Hippocampal formation (tissue), 2 donors: ENCODE data around the gene CHPF2.
A peak's percentile ranks its signal among the peaks of the same experiment; 100 is the strongest.

Source experiments
- DNase-seq, 2 donors: peaks; one replicate each; lab custom pipeline; 2025; lab: John Stamatoyannopoulos, UW

The CHPF2 gene

DNA sequence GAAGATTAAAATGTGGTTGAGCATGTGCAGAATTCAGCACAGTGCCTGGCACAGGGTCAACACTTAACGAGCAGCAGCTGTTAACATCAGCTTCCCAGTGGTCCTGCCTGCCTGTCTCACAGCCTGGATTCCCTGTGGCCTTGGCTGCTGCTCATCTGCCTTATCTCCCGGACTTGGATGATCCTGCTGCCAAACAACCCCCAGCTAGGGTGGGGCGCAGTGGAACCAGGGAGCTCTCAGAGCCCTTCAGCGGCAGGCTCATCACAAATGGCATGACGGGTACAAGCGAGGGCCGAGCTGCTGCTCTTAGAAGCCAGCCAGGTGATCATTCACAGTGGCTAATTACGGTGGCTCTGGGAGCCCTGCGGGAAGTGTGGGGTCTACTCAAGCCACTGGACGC lies 29.2 kb downstream of the CHPF2 start:
- no peak for DNase-seq

DNA sequence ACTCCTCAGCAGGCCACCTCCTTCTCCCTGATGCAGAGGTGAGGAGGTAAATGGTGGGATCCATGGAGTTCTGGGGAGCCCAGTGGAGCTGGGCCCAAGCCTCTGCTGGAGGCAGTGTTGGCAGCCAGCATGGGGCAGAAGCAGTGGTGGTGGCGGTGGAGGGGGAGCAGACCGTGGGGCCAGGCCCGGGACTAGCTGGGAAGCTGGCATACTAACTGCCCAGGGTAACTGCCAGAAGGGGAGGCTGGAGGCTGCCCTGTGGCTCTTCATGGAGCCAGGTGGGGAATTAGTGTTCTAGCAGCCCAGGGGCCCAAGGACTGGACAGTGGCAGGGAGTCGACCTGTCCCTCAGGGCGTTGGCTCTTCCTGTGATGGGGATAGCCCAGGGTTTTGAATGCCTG lies 32.3 kb downstream of the CHPF2 start:
- no peak for DNase-seq

DNA sequence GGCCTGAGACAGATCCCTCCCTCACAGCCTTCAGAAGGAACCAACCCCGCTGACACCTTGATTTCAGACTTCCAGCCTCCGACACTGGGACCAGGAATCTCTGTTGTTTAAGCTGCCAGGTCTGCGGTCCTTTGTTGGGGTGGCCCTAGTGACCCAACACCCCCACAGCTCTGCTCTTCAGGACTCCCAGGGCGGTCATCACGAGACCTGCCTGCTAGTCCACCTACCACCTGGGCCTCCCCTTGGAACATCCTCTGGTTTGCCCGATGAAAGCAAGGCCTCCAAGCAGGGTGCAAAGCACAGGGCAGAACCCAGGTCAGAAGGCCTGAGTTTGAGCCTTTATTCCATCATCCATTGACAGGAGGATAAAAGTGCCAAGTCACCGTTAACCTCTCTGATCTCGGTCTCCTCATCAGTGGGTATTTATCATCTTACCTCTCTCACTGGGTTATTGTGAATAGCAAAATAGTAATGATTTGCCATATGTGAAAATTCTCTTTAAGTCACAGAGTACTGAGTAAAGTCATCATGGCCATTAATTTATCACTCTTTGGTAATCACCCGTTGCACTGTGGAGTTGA lies 33.2 kb downstream of the CHPF2 start:
- DNase-seq, result no peak

DNA sequence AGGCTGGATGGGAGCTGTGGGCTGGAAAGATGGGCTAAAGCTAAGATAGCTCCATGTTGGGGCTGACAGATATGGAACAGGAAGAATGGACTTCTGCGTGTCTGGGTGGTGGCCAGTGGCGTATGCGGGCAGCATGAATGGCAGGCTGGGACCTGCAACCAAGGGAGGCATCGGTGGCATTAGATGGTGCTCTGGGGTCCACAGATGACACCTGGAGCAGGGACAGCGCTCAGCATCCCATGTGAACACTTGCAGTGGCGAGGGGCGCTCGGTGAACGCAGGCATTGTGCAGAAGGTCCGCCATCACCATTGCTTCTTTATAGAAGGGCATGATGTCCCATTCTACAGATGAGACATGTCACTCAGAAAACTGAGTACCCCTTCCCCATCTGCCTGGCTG lies 37.2 kb downstream of the CHPF2 start:
- no peak for DNase-seq

DNA sequence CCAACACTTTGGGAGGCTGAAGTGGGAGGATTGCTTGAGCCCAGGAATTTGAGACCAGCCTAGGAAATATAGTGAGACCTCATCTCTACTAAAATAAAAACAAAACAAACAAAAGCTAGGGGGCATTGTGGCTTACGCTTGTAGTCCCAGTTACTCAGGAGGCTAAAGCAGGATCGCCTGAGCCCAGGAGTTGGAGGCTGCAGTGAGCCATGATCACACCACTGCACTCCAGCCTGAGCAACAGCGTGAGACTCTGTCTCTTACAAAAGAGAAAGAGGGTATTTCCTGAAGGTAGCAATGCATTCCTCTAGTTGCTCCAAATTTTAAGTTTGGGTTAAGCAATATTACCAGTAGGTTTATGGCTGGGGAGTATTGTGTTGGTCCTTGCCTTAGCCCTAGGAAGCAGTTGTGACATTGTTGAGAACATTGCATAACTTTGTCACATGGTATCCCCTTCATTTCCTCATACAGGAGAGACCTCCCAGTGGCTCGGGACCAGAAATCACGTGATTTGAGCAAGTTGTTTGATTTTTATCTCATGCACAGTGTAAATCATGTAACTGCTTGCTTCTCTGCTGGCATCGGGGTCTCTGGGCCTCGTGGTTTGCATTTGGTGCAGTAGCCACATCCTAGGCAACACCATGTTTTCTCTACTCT lies 39.5 kb downstream of the CHPF2 start:
- DNase-seq, result no peak

DNA sequence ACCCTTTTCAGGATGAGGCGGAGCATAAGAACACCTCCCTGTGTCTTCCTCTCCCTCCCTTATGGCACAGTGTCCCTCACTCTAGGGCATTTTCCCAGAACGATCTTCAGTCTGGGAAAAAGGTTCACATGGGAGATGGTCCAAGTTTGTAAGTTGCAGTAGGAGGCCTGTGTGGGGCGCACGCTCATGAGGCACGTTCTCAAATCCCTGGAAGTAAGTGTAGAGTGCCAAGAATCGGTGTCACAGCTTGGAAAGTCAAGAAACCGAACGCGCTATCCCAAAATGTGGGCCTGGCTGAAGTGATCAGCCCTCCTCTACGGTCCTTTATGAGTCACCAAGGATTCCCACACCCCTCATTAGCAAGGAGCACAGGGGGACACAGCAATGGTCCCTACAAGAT lies 40.1 kb downstream of the CHPF2 start:
- DNase-seq, result no peak

DNA sequence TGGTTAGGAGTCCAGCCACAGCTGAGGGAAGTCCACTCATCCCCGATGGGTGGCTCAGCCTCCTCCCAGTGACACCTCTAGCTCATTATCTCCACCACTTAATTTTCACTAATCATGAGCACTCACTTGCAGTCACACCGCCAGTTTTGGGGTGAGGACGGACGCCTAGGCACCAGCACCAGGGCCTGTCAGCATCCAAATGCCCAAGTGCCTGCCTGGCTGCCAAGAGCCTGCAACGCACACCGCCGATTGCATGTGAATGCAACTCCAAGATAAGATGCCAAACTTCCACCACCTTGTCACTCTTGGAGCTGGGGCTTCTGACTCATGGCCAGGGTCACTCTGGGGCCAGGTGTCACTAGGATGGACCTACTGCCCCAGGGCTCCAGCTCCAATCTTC lies 40.6 kb downstream of the CHPF2 start:
- DNase-seq, result no peak

DNA sequence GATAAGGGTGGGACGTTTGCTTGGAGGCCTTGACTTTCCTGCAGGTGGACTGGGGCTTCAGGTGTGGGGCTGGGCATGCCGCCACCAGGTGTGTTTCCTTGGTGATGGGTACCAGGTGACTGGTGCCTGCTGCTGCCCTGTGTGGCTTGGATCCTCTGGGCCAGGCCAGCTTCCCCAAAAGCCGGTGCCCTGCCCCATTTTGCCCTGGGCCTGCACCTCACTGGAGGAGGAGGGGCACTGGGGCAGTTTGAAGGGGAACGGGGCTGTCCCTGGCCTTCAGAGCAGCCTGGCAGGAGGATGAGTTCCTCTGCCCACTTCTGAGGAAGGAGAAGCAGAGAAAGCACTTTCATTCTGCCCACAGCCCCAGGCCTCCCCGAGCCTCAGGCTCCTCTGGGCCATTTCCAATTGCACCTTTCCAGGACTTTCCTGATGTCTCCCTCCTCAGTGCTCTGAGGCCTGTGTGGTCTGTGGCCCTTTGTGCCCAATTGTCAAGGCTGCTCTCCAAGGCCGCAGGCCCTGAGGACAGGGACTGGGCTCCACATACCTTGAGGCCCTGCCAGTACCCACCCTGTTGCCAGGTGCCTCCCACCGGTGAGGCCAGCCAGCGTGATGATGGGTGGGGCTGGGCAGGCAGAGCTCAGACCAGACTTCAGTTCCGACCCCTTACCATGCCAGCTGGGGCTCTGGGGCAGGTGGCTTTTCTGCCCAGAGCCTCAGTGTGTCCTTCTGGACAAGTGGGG lies 41.5 kb downstream of the CHPF2 start:
- DNase-seq, result no peak

DNA sequence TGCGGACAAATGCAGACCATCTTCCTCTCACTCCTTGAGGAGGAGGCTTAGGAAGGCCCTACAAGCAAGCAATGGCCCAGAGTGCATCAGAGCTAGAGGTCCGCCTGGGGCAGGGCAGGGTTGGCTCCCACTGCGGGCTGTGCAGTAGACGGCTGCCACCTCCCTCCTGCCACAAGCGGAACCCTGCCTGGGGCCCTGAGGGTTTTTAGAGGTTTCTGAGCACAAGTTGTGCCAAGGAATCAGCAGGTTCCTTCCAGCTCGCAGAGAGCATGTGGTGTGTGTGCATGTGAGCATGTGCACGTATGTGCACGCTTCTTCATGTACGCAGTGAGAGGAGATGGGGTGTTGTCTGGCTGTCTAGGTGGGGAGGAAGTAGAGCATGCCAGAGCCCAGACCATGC lies 42.1 kb downstream of the CHPF2 start:
- DNase-seq, result no peak

DNA sequence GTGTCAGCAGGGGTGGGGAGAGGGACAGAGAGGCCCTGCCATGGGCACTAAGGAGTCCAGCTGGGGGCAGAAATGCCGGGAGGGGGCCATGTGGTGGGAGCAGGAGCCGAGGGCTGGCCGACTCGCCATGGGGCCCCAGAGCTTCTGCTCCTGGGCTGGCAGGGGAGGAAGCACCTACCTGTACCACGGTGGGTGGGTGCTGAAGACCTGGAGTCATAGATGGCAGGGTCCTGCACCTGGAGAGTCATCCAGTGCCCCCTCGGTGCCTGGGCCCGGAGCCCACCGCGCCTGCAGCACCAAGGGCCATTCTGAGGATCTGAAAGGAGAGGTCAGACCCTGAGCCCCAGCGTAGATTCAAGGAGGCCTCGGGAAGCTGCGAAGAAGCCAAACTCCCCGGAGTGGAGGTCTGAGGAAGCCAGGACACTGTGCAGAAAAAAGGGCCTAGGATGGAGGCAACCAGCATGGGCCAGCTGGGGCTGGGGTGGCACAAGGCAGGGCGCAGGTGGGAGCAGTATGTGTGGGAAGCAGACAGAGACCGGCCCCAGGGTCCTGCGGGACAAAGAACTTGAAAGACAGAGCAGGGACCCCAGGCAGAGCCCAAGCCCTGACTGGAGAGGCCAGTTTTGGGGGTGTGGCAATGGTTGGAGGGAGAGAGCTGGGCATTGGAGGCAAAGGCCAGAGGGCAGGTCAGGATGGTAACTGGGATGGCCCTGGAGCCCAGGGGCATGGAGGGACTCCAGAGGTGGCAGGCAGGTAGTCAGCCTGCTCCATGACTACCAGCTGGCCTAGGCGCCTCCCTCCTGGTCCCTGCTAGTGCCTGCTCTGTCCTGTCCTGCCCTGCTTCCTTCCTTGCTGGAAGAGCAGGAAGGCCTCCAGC lies 42.9 kb downstream of the CHPF2 start:
- DNase-seq, result no peak

DNA sequence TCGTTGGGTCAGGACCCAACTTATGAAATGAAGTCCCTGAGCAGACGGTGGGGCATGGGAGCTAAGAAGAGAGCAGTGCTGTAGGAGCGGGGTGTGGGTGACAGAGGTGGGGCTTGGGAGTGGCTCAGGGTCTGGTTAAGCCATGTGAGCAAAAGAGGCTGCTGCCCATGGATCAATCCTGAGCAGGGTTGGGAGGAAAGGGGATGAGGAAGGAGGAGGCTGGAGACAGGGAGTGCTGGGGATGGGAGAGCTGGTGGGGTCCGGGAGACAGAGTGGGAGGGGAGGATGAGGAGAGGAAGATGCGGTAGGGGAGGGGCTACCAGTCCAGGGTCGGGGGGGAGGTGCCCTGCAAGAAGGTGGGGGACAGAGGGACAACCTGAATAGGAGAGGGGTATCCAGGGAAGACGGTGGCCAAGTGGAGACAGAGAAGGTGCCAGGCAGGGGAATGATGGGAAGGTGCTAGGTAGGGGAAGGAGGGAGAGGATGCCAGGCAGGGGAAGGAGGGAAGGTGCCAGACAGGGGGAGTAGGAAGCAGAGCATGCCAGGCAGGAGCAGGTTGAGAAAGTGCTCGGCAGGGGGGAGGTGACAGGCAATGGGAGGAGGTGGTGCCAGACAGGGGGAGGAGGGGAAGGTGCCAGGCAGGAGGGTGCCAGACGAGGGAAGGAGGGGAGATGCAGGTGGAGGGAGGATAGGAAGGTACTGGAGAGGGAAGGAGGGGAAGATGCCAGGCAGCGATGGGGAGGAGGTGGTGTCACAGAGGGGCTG lies 43.7 kb downstream of the CHPF2 start:
- no peak for DNase-seq

DNA sequence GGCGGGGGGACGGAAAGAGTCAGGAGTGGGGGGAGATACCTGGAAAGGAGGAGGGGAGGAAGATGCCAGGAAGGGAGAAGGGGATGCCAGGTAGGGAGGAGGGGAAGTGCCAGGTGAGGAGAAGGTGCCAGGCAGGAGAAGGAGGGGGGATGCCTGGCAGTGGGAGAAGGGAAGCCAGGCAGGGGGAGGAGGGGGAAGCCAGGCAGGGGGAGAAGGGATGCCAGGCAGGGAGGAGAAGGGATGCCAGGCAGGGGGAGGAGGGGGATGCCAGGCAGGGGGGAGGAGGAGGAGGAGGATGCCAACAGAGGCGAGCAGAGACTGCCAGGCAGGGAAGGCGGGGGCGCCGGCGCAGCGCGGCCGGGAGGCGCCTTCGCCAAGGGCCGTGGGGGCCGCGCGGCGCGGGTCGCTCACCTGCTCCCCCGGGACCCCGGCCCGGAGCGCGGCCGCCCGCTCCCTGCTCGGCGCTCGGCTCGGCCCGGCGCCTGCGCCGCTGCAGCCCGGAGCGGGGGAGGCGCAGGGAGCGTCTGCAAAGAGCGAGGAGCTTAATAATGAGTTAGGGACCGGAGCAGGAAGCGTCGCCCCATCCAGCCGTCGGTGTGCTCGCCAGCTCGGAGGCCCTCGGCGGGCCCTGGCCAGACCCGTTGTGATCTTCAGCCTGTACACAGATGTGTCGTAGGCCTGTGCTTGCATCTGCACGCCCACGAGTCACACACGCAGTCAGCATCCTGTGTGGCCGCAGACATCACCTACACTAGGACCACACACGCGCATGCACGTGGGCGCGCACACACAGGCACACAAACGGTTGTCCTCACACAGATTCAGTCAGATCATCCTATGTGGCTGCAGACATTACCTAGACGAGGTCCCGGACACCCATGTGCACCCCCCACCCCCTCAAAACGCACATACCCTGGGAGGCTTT lies 44.6 kb downstream of the CHPF2 start:
- DNase-seq, result peak; percentile 32 to 58

DNA sequence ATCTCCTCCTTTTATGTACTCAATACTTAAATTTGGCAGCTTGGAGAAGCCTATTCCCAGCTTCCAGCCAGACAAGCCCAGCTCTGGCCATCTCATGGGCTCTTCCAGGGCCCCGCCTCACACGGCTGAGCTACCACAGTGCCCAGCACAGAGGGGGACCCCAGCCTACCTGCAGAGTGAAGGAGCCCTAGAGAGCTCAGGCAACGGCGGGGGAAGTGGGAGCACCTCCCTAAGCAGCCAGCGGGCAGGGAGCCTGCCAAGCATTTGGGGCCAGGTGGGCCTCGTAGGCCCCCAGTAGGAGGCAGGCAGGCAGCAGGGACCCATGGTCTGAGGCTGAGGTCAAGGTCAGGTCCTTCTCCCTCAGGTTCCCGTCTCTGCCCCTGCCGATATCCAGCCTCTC lies 45.3 kb downstream of the CHPF2 start:
- no peak for DNase-seq

DNA sequence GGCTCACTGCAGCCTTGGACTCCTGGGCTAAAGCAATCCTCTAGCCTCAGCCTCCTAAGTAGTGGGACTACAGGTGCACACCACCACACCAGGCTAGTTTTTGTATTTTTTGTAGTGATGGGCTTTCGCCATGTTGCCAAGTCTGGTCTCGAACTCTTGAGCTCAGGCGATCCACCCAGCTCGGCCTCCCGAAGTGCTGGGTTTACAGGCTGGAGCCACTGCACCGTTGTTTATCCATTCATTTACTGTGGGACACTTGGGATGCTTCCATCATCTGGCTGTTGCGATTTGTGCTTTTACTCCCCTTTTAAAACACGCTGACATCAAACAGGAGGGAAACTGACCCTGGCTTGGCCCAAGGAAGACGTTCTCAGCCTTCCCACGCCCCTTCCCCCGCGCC lies 46.7 kb downstream of the CHPF2 start:
- DNase-seq, result no peak

DNA sequence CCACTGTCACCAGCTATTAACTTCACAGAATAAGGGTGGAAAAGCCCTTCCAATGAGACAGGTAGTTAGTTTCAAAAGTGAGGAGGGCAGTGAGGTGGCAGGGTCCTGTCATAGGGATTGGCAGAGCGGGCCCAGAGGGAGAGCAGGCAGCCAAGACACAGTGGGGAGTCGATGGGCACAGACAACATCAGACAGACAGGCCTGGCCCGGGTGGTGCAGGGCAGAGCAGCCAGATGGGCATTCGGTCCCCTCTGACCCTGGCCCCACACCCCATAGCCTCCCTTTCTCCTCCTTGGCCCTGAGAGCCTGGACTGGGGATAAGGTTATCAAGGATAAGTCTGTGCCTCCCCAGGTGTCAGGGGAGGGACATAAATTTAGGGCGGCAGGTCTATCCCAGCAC lies 47.6 kb downstream of the CHPF2 start:
- no peak for DNase-seq

DNA sequence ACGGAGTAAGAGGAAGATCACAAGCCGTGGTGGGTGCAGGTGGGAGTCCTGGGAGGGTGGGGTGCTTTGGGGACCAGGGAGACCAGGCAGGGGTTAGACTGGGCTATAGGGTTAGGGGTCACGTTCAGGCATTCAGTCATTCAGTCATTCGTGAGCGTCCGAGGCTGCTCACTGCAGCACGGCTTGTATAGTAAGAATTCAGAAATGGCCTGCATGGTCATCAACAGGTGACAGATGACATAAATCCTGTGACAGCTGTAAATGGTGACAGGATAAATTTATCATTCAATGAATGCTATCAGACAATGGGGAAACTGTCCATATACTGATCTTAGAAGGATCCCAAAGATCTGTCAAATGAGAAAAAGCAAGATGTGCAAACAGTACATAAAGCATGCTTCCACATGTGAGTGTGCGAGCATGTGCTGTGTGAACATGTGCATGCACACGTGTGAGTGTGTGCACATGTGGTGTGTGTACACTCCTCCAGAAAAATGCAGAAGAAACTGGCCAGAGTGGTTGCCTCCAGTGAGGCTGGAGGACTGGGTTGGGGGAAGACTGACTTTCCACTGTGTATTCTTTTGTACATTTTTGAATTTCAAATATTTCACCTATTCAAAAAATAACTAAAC lies 48.2 kb downstream of the CHPF2 start:
- no peak for DNase-seq

DNA sequence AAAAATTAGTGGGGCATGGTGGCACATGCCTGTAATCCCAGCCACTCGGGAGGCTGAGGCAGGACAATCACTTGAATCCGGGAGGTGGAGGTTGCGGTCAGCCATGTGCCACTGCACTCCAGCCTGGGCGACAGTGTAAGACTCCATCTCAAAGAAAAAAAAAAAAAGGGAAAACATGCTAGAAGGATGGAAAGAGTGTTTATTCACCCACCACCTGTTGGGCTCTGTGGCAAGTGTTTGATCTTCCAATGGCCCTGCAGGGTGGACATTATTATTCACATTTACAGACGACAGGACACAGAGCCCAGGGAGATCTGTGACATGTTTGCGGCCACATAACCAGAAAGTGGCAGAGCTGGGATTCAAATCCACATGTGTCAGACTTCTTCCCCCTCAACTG lies 49.4 kb downstream of the CHPF2 start:
- DNase-seq, result no peak

DNA sequence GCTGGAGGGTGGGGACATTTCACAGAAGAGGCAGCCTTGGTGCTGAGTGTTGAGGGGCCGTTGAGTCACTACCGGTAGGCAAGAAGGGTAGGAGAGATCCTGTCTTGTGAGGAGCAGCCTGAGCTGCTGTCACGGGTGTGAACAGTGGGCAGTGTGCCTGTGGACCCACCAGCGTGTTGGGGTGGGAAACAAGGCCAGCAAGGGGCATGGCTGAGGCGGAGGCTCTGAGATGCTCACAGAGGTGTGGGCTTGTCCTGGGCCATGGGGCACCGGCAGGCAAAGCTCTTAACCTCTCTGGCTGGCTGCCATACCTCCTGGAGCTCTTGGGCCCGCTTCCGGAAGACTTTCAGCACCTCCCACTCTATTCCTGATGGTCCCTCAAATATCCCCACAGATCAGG lies 49.8 kb downstream of the CHPF2 start:
- no peak for DNase-seq

DNA sequence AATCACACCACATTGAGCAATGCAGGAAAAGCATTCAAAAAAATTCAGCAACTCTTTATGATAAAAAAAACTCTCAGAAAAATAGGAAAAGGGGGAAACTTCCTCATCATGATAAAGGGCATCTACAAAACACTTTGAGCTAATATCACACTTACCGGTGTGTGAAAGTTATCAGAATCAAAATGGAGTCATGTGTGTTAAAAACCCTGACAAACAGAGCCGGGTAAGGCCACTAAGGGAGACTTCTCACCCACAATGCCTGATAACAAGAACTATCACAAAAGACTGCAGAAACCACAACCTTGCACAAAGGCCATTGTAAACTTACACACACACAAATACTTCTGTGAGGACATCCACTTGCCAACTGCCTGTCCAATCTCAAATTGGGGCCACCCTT lies 51.0 kb downstream of the CHPF2 start:
- DNase-seq, result no peak

DNA sequence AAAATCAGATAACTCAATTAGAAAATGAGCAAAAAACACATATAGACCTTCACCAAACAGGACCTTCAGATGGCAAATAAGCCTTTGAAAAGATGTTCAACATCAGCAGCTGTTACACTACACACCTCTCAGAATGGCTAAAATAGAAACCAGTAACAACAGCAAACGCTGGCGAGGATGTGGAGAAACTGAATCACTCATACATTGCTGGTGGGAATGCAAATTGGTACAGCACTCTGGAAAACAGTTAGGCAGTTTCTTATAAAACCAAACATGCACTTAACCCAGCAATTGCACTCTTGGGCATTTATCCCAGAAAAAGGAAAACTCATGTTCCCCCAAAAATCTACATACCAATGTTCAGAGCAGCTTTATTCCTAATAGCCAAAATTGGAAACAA lies 53.9 kb downstream of the CHPF2 start:
- DNase-seq, result no peak
